ENCODE results near the gene ORC4.
A peak's percentile ranks its signal among the peaks of the same experiment; 100 is the strongest.
"Not testable (repeated sequence)": the region's sequence is repeated elsewhere in the genome, so short reads cannot be mapped to it uniquely, and the experiment has no call there.

ORC4 gene

DNA sequence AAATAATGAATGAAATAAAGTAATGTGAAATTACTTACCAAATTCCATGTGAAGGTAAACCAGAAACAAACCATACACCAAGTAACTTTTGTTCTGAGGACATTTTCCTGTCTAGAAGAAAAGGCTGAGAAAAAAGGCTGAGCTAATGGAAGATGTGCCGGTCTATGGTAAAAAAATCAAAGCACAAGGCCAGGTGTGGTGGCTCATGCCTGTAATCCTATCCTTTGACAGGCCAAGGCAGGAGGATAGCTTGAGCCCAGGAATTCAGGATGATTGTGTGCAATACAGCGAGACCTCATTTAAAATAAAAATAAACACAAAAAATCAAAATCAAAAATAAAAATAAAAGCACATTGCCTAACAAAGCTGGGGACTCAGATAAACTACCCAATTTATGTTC, 6.7 kb downstream of the ORC4 start:
- DNase-seq = no peak

DNA sequence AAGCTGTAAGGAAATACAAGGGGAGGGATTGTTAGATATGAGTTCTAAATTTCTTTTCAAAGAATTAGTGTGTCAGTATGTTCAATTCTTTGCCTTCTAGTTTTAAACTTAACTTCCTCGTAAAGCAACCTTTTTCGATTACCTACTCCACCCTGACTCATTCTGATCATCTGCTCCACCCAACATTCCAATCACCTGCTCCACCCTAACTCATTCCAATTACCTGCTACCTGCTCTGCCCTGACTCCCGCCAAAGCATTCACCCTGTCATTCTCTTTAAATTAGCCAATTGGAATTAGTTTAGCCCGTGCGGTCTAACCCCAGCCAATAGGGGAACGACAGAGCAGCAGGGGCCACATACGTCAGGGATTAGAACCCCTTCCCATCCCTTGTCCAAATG, 12.1 kb downstream of the ORC4 start:
- DNase-seq = not testable (repeated sequence)

DNA sequence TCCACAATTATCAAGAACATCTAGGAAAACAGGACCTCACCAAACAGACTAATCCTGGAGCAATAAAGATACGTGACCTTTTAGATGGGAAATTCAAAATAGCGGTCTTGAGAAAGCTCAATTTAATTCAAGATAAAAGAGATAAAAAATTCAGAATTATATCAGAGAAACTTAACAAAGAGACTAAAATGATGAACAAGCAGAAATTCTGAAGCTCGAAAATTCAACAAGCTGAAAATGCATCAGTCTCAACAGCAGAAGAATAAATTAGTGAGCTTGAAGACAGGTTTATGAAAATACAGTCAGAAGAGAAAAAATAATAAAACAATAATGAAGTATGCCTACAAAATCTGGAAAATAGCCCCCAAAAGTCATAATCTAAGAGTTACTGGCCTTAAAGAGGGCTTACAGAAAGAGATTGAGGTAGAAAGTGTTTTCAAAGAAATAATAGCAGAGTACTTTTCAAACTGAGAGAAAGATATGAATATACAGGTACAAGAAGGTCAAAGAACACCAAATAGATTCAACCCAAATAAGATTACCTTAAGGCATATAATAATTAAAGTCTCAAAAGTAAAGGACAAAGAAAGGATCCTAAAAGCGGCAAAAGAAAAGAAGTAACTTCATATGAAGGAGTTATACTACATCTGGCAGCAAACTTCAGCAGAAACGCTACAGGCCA, 13.2 kb downstream of the ORC4 start:
- DNase-seq = no peak

DNA sequence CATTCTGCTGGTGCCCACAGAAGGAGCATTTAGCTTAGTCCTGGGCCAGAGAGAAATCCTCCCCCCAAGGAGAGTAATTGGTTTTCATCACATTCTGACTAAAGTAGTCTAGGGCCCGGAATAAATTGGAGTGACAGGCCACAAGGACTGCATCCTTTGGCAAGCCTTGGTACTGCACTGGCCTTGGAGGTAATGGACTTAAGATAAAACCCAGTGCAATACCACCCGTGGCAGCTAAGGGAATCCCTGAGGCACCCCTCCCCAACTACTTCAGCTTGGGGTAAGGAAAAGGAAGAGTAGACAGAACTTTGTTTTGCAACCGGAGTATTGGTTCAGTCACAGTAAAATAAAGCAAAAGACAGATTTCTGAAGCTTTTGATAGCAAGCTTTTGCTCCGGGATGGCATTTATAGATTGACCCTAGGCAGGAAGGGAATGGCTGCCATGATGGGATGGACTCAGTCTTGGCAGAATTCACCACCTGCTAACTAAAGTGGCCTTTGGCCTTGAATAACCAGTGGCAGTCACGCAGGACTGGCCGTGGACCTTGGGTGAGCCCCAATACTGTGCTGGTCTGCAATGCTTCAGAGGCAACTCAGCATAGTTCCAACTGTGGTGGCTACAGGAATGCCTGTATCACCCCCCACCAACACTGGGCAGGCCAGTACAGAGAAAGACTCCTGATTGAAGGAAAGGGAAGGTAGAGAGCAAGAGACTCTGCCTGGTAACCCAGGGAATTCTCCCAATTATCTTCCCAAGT, 14.1 kb downstream of the ORC4 start:
- DNase-seq = no peak

DNA sequence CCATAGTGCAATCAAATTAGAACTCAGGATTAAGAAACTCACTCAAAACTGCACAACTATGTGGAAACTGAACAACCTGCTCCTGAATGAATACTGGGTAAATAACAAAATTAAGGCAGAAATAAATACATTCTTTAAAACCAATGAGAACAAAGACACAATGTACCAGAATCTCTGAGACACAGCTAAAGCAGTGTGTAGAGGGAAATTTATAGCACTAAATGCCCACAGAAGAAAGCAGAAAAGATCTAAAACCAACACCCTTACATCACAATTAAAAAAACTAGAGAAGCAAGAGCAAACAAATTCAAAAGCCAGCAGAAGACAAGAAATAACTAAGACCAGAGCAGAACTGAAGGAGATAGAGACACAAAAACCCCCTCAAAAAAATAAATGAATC, 18.1 kb downstream of the ORC4 start:
- DNase-seq = not testable (repeated sequence)

DNA sequence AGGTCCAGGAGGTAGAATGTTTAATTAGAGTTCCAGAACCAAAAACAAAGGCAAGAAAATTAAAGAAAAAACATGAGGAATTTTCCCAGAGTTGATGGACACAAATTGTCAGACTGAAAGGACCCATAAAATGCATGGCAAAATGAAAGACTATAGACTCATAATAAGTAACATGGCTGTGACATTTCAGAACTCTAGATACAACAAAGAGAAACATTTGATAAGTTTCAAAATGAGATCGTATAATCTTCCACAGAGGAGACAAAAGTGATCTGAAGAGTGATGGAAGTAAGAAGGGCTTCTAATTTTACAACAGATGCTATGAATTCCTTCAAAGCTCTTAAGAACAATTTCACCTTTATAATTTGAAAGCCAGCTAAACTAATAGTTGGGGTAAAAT, 20.4 kb downstream of the ORC4 start:
- DNase-seq = no peak

DNA sequence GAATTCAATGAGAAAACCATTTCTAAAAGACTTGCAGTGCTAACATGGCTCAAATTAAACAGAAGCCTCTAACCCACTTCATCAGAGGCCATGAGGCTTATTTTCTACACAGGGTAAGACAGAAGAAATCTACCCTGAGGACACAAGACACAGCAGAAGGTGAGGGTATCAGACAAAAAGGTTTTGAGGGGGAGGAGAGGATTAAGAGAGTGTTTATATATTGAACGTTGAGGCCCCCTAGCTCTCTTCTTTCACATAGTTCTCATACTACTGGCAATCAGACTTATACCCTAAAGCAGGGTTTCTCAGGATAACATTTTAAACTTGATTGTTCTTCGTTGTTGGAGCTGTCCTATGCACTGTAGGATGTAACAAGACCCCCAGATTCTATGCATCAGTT, 21.4 kb downstream of the ORC4 start:
- no peak for DNase-seq

DNA sequence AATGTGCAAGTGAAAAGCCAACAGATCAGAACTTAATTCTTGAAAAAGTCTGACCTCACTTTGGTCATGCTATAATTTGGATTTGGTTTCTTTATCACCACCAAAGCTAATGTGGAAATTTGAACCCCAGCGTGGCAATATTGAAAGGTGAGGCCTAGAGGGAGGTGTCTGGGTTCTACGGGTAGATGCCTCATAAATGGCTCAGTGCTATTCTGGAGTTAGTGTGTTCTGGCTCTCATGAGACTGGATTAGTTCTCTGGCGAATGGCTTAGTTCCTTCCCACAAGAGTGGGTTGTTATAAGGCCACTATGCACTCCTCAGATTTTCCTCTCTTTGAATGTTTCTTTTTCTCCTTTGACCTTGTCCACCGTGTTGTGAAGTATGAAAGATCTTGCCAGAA, 22.3 kb downstream of the ORC4 start:
- DNase-seq = no peak

DNA sequence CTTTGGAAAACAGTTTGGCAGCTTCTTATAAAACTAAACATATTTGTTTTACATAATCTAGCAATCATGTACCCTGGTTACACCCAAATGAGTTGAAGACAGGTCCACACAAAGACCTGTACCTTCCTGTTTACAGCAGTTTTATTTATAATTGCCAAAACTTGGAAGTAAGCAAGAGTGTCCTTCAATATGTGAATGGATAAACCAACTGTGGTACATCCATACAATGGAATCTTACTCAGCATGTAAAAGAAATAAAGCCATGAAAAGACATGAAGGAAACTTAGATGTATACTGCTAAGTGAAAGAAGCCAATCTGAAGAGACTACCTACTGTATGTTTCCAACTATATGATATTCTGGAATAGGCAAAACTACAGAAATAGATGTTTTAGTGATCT, 23.7 kb downstream of the ORC4 start:
- DNase-seq = no peak

DNA sequence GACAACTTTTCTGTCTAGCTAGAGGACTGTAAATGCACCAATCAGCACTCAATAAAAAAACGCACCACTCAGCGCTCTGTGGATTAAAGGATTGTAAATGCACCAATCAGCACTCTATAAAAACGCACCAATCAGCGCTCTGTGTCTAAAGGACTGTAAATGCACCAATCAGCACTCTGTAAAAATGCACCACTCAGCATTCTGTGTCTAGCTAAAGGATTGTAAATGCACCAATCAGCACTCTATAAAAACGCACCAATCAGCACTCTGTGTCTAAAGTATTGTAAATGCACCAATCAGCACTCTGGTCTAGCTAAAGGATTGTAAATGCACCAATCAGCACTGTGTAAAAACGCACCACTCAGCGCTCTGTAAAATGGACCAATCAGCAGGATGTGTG, 25.6 kb downstream of the ORC4 start:
- not testable (repeated sequence) for DNase-seq

DNA sequence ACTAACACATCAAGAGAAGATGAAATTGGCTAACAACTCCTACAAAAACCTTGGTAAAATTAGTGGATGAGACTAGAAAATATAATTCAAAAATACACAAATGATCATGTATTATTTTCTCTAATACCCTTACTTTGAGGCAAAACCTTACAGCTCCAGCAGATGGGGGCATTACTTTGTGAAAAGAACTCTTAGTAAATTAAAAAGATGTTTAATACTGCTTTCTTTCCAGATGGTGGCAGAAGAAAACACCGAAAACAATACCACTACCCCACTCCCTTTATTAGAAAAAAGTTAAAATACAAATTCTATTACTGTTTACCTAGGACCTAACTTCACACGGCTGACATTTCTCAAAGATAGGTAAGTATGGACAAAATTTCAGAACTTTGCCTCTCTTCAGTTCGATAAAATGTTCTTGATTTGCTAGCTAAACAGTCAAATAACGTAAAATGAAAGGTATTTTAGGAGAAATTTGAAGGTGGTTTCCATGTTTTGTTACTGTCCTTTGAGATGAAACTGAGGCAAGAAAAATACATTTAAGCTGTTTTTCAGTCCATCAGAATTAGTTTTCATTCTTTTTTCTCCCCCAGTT, 30.6 kb downstream of the ORC4 start:
- peak; percentile 34 to 52 for DNase-seq

DNA sequence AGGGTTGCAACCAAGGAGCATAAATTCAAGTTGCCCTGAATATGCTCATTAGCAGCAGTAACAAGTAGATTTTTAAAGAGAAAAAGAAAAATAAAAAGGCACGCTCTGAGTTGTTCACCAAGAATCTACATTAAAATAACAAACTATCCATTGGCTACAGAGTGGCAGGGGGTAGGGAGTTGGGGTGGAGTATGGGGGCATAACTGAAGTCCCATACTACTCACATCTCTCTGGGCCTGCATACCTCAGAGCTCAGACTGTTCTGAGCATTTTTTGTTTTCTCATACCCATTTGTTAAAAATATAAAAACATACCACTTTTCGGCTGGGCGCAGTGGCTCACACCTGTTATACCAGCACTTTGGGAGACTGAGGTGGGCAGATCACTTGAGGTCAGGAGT, 31.4 kb downstream of the ORC4 start:
- DNase-seq = no peak

DNA sequence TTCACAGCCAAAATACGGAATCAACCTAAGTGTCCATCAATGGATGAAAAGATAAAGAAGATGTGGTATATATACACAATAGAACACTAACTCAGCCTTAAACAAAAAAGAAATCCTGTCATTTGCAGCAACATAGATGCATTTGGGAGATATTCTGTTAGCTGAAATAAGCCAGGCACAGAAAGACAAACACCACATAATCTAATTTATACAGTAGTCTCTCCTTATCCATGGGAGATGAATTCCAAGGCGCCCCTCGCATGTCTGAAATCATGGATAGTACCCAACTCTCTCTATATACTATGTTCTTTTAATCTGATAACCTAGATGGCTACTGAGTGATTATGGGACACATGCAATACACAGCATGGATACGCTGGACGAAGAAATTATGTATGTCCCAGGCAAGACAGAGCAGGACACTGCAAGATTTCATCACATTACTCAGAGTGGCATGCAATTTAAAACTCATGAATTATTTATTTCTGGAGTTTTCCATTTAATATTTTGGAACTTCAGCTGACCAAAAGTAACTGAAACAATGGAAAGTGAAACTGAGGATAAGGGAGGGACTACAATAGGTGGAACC, 39.5 kb downstream of the ORC4 start:
- DNase-seq = no peak

DNA sequence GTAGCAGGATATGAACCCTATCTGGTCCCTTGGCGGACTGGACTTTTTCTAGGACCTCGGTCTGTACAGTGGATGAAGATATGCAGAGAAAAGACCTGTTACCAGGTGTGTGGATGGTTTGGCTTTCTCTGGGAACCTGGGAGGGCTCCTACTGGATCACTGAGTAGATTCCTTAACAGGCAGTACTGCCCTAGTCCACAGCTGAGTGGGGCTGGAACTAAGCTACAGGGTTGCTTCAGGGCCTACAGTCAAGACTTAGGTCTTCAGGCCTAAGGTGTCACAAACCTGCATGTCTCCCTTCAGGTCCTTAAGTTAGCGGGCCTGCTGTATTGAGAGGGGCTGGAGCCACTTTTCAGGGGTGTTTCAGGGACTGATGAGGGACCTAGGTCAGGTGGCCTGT, 42.9 kb downstream of the ORC4 start:
- DNase-seq = no peak

DNA sequence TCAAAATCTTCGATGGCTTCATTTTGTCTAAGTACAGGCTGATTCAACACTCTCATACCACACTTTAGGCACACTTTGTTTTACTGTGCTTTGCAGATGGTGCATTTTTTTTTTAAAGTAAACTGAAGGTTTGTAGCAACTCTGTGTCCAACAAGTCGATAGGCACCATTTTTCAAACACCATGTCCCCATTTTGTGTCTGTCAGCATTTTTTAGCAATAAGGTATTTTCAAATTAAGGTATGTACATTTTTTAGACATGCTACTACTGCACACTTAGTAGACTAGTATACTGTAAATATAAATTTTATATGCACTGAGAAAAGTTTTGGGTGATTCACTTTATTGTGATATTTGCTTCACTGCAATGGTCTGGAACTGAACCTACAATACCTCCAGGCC, 44.4 kb downstream of the ORC4 start:
- no peak for DNase-seq

DNA sequence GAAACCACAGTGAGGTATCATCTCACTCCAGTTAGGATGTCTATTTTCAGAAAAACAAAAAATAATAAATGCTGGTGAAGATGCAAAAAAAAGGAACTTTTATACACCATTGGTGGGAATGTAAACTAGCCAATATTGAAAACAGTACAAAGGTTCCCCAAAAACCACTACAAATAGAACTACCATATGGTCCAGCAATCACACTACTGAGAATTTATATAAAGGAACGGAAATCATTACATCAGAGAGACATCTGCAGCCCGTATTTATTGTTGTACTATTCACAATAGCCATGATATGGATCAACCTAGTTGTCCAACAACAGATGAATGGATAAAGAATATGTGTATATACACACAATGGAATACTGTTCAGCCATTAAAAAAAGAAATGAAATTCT, 52.0 kb downstream of the ORC4 start:
- DNase-seq = no peak

DNA sequence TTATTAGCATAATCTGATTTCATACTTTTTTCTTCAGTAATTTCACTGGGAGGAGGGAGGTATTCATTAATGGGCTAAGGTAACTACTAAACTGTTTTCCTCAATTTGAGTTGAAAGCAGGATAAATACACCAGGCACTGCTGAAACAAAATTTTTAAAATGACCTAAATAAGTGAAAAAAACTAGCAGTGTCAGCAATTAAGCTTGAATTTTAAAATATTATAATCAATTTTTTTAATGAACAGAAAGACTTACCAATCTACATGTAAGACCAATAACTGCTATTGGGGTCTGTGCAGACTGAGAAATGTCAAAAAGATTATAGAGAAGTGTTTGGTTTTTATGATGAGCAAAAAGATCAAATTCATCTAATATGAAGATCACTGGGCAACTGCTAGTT, 68.4 kb downstream of the ORC4 start:
- DNase-seq = no peak

DNA sequence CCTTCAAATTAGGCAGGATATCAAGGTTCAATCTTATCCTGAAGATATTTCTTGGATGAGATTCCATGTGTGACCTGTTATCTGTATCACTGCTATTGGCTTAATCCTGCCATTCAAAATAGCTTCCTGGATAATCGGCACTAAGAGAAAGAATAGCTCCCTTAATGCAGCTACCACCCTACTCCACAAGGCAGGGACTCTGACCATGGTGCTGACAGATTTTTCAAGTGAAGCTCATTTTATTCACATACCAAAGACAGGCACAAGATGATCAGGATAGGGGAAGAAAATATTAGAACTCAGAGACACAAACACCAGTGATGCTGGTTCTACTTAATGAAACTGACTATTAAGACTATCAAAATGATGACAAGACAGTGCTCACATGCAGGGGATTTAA, 74.9 kb downstream of the ORC4 start:
- DNase-seq = no peak

DNA sequence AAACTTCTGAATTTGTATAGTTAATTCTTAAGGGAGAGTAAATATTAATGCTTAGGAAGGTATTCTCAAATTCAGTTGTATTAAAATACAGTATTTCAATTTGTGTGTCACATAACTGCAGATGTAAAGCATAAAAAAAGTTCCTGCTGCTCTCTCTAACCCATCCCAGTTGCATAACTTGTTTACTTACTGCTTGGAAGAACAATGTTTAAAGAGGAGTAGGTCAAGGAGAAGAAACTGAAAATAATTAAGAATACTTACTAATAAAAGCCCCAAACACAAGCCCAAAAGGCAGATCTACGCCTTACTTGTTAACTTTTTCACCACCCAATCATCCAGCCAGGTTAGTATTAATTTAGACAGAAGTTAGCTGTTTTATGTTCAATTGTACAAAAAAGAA, 81.2 kb downstream of the ORC4 start:
- no peak for DNase-seq

DNA sequence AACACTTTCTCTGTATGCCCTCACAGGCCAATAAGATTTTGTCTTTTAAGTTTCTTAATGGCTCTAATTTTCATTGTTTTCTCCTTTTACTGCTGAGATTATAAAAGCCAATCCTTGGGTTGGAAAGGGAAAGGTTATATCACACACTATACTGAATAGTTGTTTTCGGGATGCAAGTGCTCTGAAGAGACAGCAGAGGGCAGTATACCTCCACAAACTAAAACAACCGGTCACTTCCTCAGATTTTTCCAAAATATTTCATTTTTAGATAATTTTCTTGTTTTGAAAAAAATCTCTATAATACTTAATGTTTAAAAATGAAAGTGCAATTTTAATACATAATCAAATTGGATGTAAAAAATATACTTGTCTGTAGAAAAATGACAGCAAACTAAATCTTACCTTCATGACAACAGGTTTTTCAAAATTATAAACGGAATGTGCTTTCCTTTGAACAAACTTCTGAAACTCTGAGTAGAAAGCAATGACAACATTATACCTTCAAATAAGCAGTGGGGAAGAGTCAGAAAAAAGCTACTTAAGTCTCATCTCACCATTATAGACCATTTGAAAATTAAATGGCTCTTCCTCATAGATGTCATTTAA, 82.7 kb downstream of the ORC4 start:
- peak in 1 of 2 experiments; percentile 37 for DNase-seq

DNA sequence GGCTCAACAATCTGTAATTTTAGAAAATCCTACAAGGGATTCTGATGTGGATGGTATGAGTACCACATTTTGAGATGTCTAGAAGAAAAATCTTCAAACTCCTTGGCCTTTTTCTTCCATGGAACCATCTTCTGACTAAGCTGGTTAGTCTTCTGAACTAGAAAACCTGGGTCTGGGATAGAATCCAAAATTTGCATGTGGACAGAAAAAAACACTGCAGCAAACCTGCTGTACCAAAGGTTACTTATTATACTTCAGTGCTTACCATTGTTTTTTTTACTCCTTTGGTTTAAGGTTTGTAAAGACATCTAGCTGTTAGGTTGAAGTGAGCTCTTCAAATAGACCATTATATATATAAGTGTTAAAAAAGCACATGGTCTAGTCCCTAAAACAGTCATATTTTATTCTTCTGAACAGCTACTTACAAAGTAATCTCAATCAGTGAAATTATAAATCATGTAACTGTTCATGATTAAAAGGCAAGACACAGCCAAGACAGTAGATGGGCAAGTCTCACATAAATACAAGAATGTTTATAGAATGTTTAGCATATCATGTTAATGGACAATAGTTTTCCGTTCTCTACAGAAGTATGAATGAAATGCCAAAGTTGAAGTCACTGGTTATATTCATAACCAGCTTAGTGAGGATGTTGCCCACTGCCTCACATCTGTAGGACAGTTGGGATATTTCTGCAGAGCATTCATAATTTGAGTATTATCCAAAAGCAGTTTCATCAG, 85.5 kb downstream of the ORC4 start:
- no peak for DNase-seq

DNA sequence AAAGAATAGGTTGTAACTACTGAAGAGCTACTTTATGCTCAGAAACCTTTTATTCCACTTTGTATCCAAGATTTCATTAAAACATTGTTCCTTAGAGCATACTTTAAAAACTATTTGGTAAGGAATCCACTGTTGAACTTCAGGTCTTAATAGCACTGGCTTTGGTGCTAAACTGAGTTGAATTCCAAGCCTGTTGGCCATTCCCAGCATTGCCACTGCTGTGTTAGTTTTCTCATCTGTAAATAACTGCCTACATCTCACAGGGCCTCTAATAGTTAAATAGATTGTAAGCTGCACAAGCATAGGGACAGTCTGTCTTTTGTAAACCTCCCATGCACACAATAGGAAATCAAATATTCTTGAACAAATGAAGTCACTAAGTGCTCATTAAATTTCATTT, 86.6 kb downstream of the ORC4 start:
- no peak for DNase-seq

DNA sequence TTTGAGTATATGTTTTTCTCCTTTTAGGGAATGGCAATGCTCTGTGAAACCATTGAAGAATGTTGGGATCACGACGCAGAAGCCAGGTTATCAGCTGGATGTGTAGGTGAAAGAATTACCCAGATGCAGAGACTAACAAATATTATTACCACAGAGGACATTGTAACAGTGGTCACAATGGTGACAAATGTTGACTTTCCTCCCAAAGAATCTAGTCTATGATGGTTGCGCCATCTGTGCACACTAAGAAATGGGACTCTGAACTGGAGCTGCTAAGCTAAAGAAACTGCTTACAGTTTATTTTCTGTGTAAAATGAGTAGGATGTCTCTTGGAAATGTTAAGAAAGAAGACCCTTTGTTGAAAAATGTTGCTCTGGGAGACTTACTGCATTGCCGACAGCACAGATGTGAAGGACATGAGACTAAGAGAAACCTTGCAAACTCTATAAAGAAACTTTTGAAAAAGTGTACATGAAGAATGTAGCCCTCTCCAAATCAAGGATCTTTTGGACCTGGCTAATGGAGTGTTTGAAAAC, 93.4 kb downstream of the ORC4 start:
- DNase-seq = no peak
